ENCODE measurements around the gene CCDC15. TPM values are rescaled to one million over a fixed set of nuclear protein-coding genes. Genes with fewer than 3 reads are reported as not detected.

CCDC15 gene
- total RNA-seq, 1 experiment from 2014 or later: 2.8 TPM

- Histone ChIP-seq H3K14ac (ENCODE audit: insufficient read depth, low read length) (no peak overlapping the region), H3T11ph (ENCODE audit: low read length) (no peak overlapping the region), H3K27me3 (ENCODE audit: insufficient read depth, low read length) (no peaks in the 10 kb centered on the region), H4K91ac (ENCODE audit: insufficient read length, low read depth, low read length) (no peak overlapping the region), H2BK120ac (ENCODE audit: low read depth, low read length, poor library complexity, severe bottlenecking) (no peak overlapping the region), H3K79me2 (ENCODE audit: insufficient read depth, low read length) (no peaks in the 10 kb centered on the region), H4K8ac (replicated peaks; ENCODE audit: insufficient read length, low read depth, low read length) (no peak overlapping the region), H3K56ac (ENCODE audit: insufficient read length, low read depth, low read length) (no peak overlapping the region), H3K4ac (ENCODE audit: low read depth, low read length) (no peak overlapping the region), H2AK5ac (ENCODE audit: insufficient read length, low read length) (no peak overlapping the region), H2BK5ac (ENCODE audit: insufficient read length, low read length) (no peak overlapping the region), H2BK12ac (ENCODE audit: insufficient read length, low read depth, low read length) (no peak overlapping the region), H4K5ac (ENCODE audit: insufficient read length, low read depth, low read length) (no peak overlapping the region), H3K27ac (ENCODE audit: insufficient read length, low read depth, low read length) (no peak overlapping the region), H3K9ac (ENCODE audit: extremely low read depth, insufficient read length, low read length) (no peak overlapping the region), H2AFZ (ENCODE audit: low read length) (no peak overlapping the region), H4K20me1 (ENCODE audit: control insufficient read depth, insufficient read depth, insufficient read length) (no peaks in the 10 kb centered on the region), H3K23ac (ENCODE audit: insufficient read length, low read depth, low read length) (no peak overlapping the region), H3K79me1 (ENCODE audit: insufficient read depth, low read depth, low read length, poor library complexity, severe bottlenecking) (no peaks in the 10 kb centered on the region), H2BK20ac (ENCODE audit: low read depth, low read length, poor library complexity, severe bottlenecking) (no peak overlapping the region), H2BK15ac (ENCODE audit: low read depth, low read length) (no peak overlapping the region), H3K18ac (ENCODE audit: insufficient read length, low read depth, low read length) (no peak overlapping the region), H3K23me2 (ENCODE audit: insufficient read length, low read depth, low read length, poor library complexity, severe bottlenecking) (no peaks in the 10 kb centered on the region), H3K4me1 (ENCODE audit: insufficient read depth, low read length) (no peaks in the 10 kb centered on the region; the same call in 1 of the 2 replicates), H3K4me2 (ENCODE audit: insufficient read depth, insufficient read length, low read length) (no peak overlapping the region), H3K9me3 (ENCODE audit: control insufficient read depth, low read depth, low read length) (no peaks in the 10 kb centered on the region)
- no CpG with 5 or more reads among the region's 6 CpGs for WGBS (ENCODE audit: extremely low coverage, insufficient read length, low lambda C conversion rate)
- no peak for DNase-seq
- Mint-ChIP-seq H3K27ac (no peak overlapping the region), H3K9me3 (no peaks in the 10 kb centered on the region), H3K4me3 (no peak overlapping the region), H3K4me1 (peaks cover 28 to 29% of the 10 kb centered on the region in 2 experiments), H3K36me3 (ENCODE audit: insufficient read depth in 1 of 3, low read depth in 3 of 3) (peaks cover 0 to 6% (median 0%) of the 10 kb centered on the region in 3 experiments; a peak in 2 of 7 replicates), H3K27me3 (ENCODE audit: low read depth) (peaks cover 1% of the 10 kb centered on the region)
- TF ChIP-seq CTCF (conservative IDR thresholded peaks at IDR 0.05): no peak
Measured at GRCh38 chr11:125090816-125091215, 136.8 kb downstream of the CCDC15 start.

Other genes with a start within 250 kb of the CCDC15 start
- 6.4 and 7.0 TPM in 2 replicates for gene NRGN, start 214.3 kb upstream of the CCDC15 start, total RNA-seq (2021)
- not detected in 2 replicates for gene VSIG2, start 201.9 kb upstream of the CCDC15 start, total RNA-seq (2021)
- 0.33 and 0.92 TPM in 2 replicates for gene ESAM, start 191.9 kb upstream of the CCDC15 start, total RNA-seq (2021)
- gene MSANTD2, start 153.8 kb upstream of the CCDC15 start, total RNA-seq (2021): 14.5 and 18.1 TPM in 2 replicates
- 11.8 and 12.6 TPM in 2 replicates for gene ROBO3, start 88.8 kb upstream of the CCDC15 start, total RNA-seq (2021)
- gene ROBO4, start 56.3 kb upstream of the CCDC15 start, total RNA-seq (2021): not detected in 2 replicates
- gene HEPN1, start 35.0 kb upstream of the CCDC15 start, total RNA-seq (2021): not detected in 2 replicates
- not detected in 2 replicates for gene HEPACAM, start 18.2 kb upstream of the CCDC15 start, total RNA-seq (2021)
- gene SLC37A2, start 109.1 kb downstream of the CCDC15 start, total RNA-seq (2021): 0.61 and 1.2 TPM in 2 replicates
- 14.3 and 15.2 TPM in 2 replicates for gene TMEM218, start 157.4 kb downstream of the CCDC15 start, total RNA-seq (2021)
- 1.3 and 1.4 TPM in 2 replicates for gene PKNOX2, start 210.5 kb downstream of the CCDC15 start, total RNA-seq (2021)